ENCODE measurements around the gene CRY1. TPM values are rescaled to one million over a fixed set of nuclear protein-coding genes. Genes with fewer than 3 reads are reported as not detected.

CRY1 gene
- total and polyA plus RNA-seq, 9 of the 15 experiments (the other 6 are each of a cell fraction or from before 2014, with no cell fraction given) = 8.7 to 33.3 (median 25.2) TPM

DNA sequence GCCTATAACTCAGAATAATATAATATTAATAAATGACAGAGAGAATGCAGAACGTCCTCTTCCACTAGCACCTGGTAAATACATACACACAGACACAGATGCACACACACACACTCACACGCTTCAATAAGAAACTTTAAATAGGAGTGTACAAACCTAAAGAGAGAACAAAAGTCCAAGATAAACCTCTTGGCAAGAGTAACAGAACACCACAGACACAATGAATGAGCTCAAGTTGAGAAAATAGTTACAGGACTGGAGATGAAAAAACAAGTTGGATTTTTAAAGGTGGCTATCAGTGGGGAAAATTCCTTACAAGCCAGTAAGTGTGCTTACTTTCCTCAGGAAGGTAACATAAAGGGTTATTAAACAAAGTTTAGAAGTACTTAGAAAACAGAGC, 35.2 kb downstream of the CRY1 start:
- Histone ChIP-seq H3K4me3 (no peak overlapping the region), H3K9me1 (ENCODE audit: control insufficient read depth, insufficient read depth, low read length) (no peaks in the 10 kb centered on the region), H3K27me3 (ENCODE audit: control insufficient read depth in 2 of 2, insufficient read depth in 2 of 2, low read length in 2 of 2) (no peaks in the 10 kb centered on the region), H3K9ac (ENCODE audit: insufficient read depth in 1 of 2, low read depth in 2 of 2, low read length in 2 of 2) (no peak overlapping the region), H3K4me2 (ENCODE audit: insufficient read depth, low read length) (no peak overlapping the region), H3K4me1 (replicated peaks in 1 of 2; ENCODE audit: control insufficient read depth in 2 of 2, insufficient read depth in 2 of 2, low read length in 2 of 2) (no peaks in the 10 kb centered on the region), H3K27ac (ENCODE audit: extremely low read depth, low read depth, low read length) (no peak overlapping the region), H3K79me2 (ENCODE audit: control insufficient read depth, insufficient read depth, low read length) (0 out of 3 replicates have a peak, but pooled peaks cover 2% of the 10 kb centered on the region), H3K36me3 (ENCODE audit: control insufficient read depth, insufficient read depth, low read length) (no peaks in the 10 kb centered on the region), H2AFZ (ENCODE audit: low read depth, low read length) (no peak overlapping the region), H3K9me3 (replicated peaks; ENCODE audit: control insufficient read depth, insufficient read depth, low read depth, low read length) (no peaks in the 10 kb centered on the region), H4K20me1 (replicated peaks; ENCODE audit: control insufficient read depth, insufficient read depth, low read length) (no peaks in the 10 kb centered on the region)
- FAIRE-seq (no peak), ATAC-seq (no peak), DNase-seq (ENCODE audit: extremely low read depth in 1 of 4, low spot score in 3 of 4) (no peak)
- no TSS peak for BruUV-seq (replicated peaks)
- intact Hi-C loops (cut with micrococcal nuclease) = no loop called here
- no peak for TF ChIP-seq CREBBP (IDR thresholded peaks at IDR 0.05; ENCODE audit: low read depth, low read length)
- no peak for TF ChIP-seq ZNF12 (CRISPR knock-in tag; IDR thresholded peaks at IDR 0.05)
- no peak for TF ChIP-seq NR2F6 (CRISPR knock-in tag; IDR thresholded peaks at IDR 0.05)
- TF ChIP-seq SAP30 (IDR thresholded peaks at IDR 0.05; ENCODE audit: borderline replicate concordance, insufficient read depth, low read depth, low read length, poor library complexity, severe bottlenecking) = no peak
- no peak for TF ChIP-seq ELF2 (CRISPR knock-in tag; IDR thresholded peaks at IDR 0.05)
- no peak for TF ChIP-seq ZNF311 (CRISPR knock-in tag; IDR thresholded peaks at IDR 0.05)
- TF ChIP-seq SMAD4 (CRISPR knock-in tag; conservative IDR thresholded peaks at IDR 0.05) = no peak
- TF ChIP-seq ZFX (CRISPR knock-in tag; IDR thresholded peaks at IDR 0.05) = no peak
- TF ChIP-seq MCM3 (IDR thresholded peaks at IDR 0.05) = no peak
- CTCF ChIA-PET (ENCODE audit: low intra/inter-chr PET ratio) = no interaction called here
- in situ Hi-C loops (cut with MboI) = no loop called here
- 45% methylated on average over 2 of the region's 2 CpGs for WGBS (ENCODE audit: insufficient coverage, low coverage, missing lambda C conversion rate)
- POLR2A ChIA-PET = no interaction called here

All from K562 (cell line).